ENCODE measurements around the gene SOAT2. TPM values are rescaled to one million over a fixed set of nuclear protein-coding genes. Genes with fewer than 3 reads are reported as not detected.

Gene SOAT2
- total RNA-seq, 4 donors from 2014 or later, result 13.3 to 55.0 (median 34.5) TPM; not detected in 1

GRCh38 chr12:53070877-53071492 is 32.3 kb upstream of the SOAT2 start:
- peak in 2 of 3 donors; percentile 32 to 37 for DNase-seq
- H3K27ac ChIP-seq, result peak overlapping the region; percentile 40 to 79 (median 47)
- H3K4me1 ChIP-seq, result peaks cover 0 to 50% (median 7%) of the 10 kb centered on the region in 4 donors
- H3K36me3 ChIP-seq, result peaks cover 0 to 45% (median 0%) of the 10 kb centered on the region in 3 donors
- H3K4me3 ChIP-seq, result no peak overlapping the region
- no peaks in the 10 kb centered on the region for H3K9me3 ChIP-seq
- no peak for TF ChIP-seq CTCF (IDR thresholded peaks at IDR 0.05)
- no peak for TF ChIP-seq POLR2A (IDR thresholded peaks at IDR 0.05)
- no peaks in the 10 kb centered on the region for H3K27me3 ChIP-seq

GRCh38 chr12:53071591-53072551 is 31.4 kb upstream of the SOAT2 start:
- H3K27ac ChIP-seq, result peak overlapping the region; percentile 60 to 79 (median 66)
- DNase-seq, result peak in 2 of 3 donors; percentile 52 to 74

GRCh38 chr12:53073881-53074280 is 29.4 kb upstream of the SOAT2 start:
- H3K4me3 ChIP-seq, result no peak overlapping the region
- TF ChIP-seq POLR2A (IDR thresholded peaks at IDR 0.05) (no peak), CTCF (IDR thresholded peaks at IDR 0.05) (no peak)
- H3K27ac ChIP-seq, result peak overlapping the region in 2 of 4 donors; percentile 45 to 52
- no peaks in the 10 kb centered on the region for H3K9me3 ChIP-seq
- no peaks in the 10 kb centered on the region for H3K27me3 ChIP-seq
- H3K36me3 ChIP-seq, result peaks cover 0 to 45% (median 0%) of the 10 kb centered on the region in 3 donors
- DNase-seq, result peak in 2 of 3 donors; percentile 9 to 42
- peaks cover 0 to 51% (median 7%) of the 10 kb centered on the region in 4 donors for H3K4me1 ChIP-seq

More at GRCh38 chr12:53071591-53072551, 31.4 kb upstream of the SOAT2 start:
- Histone ChIP-seq H3K9me3 (no peaks in the 10 kb centered on the region), H3K27me3 (no peaks in the 10 kb centered on the region), H3K4me1 (peaks cover 0 to 43% (median 7%) of the 10 kb centered on the region in 4 donors), H3K36me3 (peaks cover 0 to 53% (median 0%) of the 10 kb centered on the region in 3 donors), H3K4me3 (no peak overlapping the region)
- TF ChIP-seq CTCF (IDR thresholded peaks at IDR 0.05), result no peak
- no peak for TF ChIP-seq POLR2A (IDR thresholded peaks at IDR 0.05)

GRCh38 chr12:53074283-53074998 is 28.8 kb upstream of the SOAT2 start:
- H3K4me3 ChIP-seq, result no peak overlapping the region
- H3K4me1 ChIP-seq, result peaks cover 0 to 45% (median 7%) of the 10 kb centered on the region in 4 donors
- H3K9me3 ChIP-seq, result no peaks in the 10 kb centered on the region
- peak overlapping the region in 2 of 4 donors; percentile 45 to 52 for H3K27ac ChIP-seq
- DNase-seq, result peak in 2 of 3 donors; percentile 34 to 36
- no peaks in the 10 kb centered on the region for H3K27me3 ChIP-seq
- TF ChIP-seq POLR2A (IDR thresholded peaks at IDR 0.05) (no peak), CTCF (IDR thresholded peaks at IDR 0.05) (no peak)
- H3K36me3 ChIP-seq, result peaks cover 0 to 40% (median 0%) of the 10 kb centered on the region in 3 donors

GRCh38 chr12:53074999-53075370 is 28.3 kb upstream of the SOAT2 start:
- Histone ChIP-seq H3K9me3 (no peaks in the 10 kb centered on the region), H3K4me3 (no peak overlapping the region), H3K4me1 (peaks cover 0 to 47% (median 7%) of the 10 kb centered on the region in 4 donors), H3K27ac (peak overlapping the region in 1 of 4 donors; percentile 45), H3K27me3 (no peaks in the 10 kb centered on the region), H3K36me3 (peaks cover 0 to 39% (median 0%) of the 10 kb centered on the region in 3 donors)
- peak in 1 of 3 donors; percentile 15 for DNase-seq
- TF ChIP-seq POLR2A (IDR thresholded peaks at IDR 0.05), result no peak
- no peak for TF ChIP-seq CTCF (IDR thresholded peaks at IDR 0.05)
